Measurements from ENCODE around the gene MEI1.

- TF ChIP-seq CTCF (conservative IDR thresholded peaks at IDR 0.05) (no peak), ZFX (IDR thresholded peaks at IDR 0.05) (no peak)
Observed at GRCh38 chr22:41654322-41654721, 45.0 kb upstream of the MEI1 start.

All from C4-2B (cell line).